Endodermal cell (in vitro differentiated cells): Measurements from ENCODE around the gene MS4A14. TPM values are rescaled to one million over a fixed set of nuclear protein-coding genes. Genes with fewer than 3 reads are reported as not detected.

Experiments used
- DNase-seq: peaks from one replicate; pipeline ENCODE4 v3.0.0-alpha.2; 2017
- H3K27ac ChIP-seq: 2 replicates; pipeline ENCODE4 v1.5.1; 2013; ENCODE audit warnings: mild to moderate bottlenecking, low read depth, low read length, moderate library complexity
- H3K27me3 ChIP-seq: 2 replicates; pipeline ENCODE4 v1.6.1; 2013; ENCODE audit warnings: mild to moderate bottlenecking, low read length, moderate library complexity; ENCODE audit not compliant: insufficient read depth, control insufficient read depth, poor library complexity, severe bottlenecking
- H3K36me3 ChIP-seq: 2 replicates; pipeline ENCODE4 v1.7.0; 2013; ENCODE audit warnings: mild to moderate bottlenecking, low read length, moderate library complexity; ENCODE audit not compliant: control insufficient read depth, insufficient read depth
- H3K4me1 ChIP-seq: one replicate; pipeline ENCODE4 v1.7.0; 2013; ENCODE audit warnings: low read length; ENCODE audit not compliant: control insufficient read depth, insufficient read depth
- H3K4me3 ChIP-seq: 2 replicates; pipeline ENCODE4 v1.5.1; 2013; ENCODE audit warnings: mild to moderate bottlenecking, low read length, moderate library complexity
- H3K9ac ChIP-seq: 2 replicates; pipeline ENCODE4 v1.6.1; 2013; ENCODE audit warnings: mild to moderate bottlenecking, low read length, moderate library complexity; ENCODE audit not compliant: poor library complexity, severe bottlenecking; ENCODE audit errors: extremely low read depth
- H3K9me3 ChIP-seq: 2 replicates; pipeline ENCODE4 v1.6.1; 2013; ENCODE audit warnings: mild to moderate bottlenecking, low read length, moderate library complexity; ENCODE audit not compliant: control insufficient read depth
- H3K27ac Mint-ChIP-seq: 2 replicates; pipeline ENCODE4 v1.8.0; 2020; ENCODE audit warnings: mixed read lengths
- H3K27me3 Mint-ChIP-seq: 2 replicates; pipeline ENCODE4 v1.8.0; 2021; ENCODE audit warnings: mild to moderate bottlenecking, mixed read lengths; ENCODE audit not compliant: insufficient read depth
- H3K36me3 Mint-ChIP-seq: 2 replicates; pipeline ENCODE4 v1.8.0; 2020; ENCODE audit warnings: low read depth, mixed read lengths
- H3K4me1 Mint-ChIP-seq: 2 replicates; pipeline ENCODE4 v1.8.0; 2020; ENCODE audit warnings: mixed read lengths
- H3K4me3 Mint-ChIP-seq: 2 replicates; pipeline ENCODE4 v1.8.0; 2020; ENCODE audit warnings: mild to moderate bottlenecking, moderate library complexity, mixed read lengths
- H3K9me3 Mint-ChIP-seq: 2 replicates; pipeline ENCODE4 v1.8.0; 2020; ENCODE audit warnings: mild to moderate bottlenecking, mixed read lengths
- WGBS, 2 experiments: methylation state at CpG; one replicate each; pipeline versions ENCODE4 v1.1.5 to v1.1.7; 2013; ENCODE audit warnings: missing lambda C conversion rate in 2 of 2, mixed read lengths in 1 of 2; ENCODE audit not compliant: insufficient coverage in 1 of 2, insufficient read length in 1 of 2; 5-methylcytosine and 5-hydroxymethylcytosine counted together
- total RNA-seq, 2 donors: library from RNA; stranded (reverse); fragmentation: NEBNext Ultra II Directional in 1 of 2; extraction: Animal tissue kit (Norgen Biotek cat#: 25700) in 1 of 2; gene quantifications; 2 replicates in 1 of 2; 3 replicates in 1 of 2; pipeline ENCODE4 v1.2.1, GENCODE V29; 2021
- TF ChIP-seq, protein P1 (sequence below): fragments of 200-600 bp; sonication (generic); conservative IDR thresholded peaks from 2 replicates; pipeline ENCODE4 v1.5.0; 2021; ENCODE audit warnings: antibody characterized with exemption, mild to moderate bottlenecking

Gene MS4A14
- total RNA-seq, 2 donors from 2014 or later: not detected

DNA sequence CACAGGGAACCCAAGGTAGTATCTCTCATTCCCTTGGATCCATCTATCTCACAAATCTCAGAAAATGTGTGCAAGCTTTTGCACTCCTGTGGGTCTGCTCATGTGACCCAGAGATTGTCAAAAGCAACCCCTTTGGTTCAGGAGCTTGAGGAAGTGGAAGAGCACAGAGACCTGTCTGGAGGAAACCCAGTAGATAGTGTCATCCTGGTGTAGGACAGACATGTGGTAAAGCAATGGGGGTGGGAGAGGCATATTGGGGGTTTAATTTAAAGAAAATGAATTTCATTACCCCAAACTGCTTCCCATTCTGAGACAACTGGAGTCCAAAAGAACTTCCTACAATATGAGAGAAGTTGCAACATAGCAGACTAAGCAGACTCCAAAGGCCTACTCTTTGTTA is 5.8 kb upstream of the MS4A14 start:
- no peaks in the 10 kb centered on the region for H3K9me3 ChIP-seq
- TF ChIP-seq, protein P1, sequence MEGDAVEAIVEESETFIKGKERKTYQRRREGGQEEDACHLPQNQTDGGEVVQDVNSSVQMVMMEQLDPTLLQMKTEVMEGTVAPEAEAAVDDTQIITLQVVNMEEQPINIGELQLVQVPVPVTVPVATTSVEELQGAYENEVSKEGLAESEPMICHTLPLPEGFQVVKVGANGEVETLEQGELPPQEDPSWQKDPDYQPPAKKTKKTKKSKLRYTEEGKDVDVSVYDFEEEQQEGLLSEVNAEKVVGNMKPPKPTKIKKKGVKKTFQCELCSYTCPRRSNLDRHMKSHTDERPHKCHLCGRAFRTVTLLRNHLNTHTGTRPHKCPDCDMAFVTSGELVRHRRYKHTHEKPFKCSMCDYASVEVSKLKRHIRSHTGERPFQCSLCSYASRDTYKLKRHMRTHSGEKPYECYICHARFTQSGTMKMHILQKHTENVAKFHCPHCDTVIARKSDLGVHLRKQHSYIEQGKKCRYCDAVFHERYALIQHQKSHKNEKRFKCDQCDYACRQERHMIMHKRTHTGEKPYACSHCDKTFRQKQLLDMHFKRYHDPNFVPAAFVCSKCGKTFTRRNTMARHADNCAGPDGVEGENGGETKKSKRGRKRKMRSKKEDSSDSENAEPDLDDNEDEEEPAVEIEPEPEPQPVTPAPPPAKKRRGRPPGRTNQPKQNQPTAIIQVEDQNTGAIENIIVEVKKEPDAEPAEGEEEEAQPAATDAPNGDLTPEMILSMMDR: no peak
- no peaks in the 10 kb centered on the region for H3K27me3 ChIP-seq
- Mint-ChIP-seq H3K4me1 (no peaks in the 10 kb centered on the region), H3K27ac (no peak overlapping the region), H3K4me3 (no peak overlapping the region), H3K9me3 (no peaks in the 10 kb centered on the region), H3K36me3 (no peaks in the 10 kb centered on the region), H3K27me3 (no peaks in the 10 kb centered on the region)
- H3K9ac ChIP-seq: no peak overlapping the region
- H3K36me3 ChIP-seq: no peaks in the 10 kb centered on the region
- no peak overlapping the region for H3K27ac ChIP-seq
- no peaks in the 10 kb centered on the region for H3K4me1 ChIP-seq
- DNase-seq: no peak
- H3K4me3 ChIP-seq: no peak overlapping the region

DNA sequence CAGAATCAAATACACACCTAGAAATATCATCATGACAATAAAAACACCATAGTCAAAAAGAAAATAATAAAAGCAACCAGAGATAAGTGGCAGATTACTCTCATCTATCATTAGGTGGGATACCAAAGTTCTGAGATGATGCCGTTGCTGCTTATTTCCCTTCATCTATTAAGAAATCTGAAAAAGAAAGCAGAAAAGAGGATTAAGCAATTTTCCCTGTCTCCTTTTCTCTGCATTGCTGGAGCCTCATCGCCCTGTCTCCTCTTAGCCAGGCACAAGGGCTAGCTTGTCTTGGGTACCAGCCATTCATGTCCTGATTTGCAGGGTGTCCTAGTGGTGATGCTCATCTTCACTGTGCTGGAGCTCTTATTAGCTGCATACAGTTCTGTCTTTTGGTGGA is 3.9 kb upstream of the MS4A14 start:
- no peaks in the 10 kb centered on the region for H3K27me3 Mint-ChIP-seq
- WGBS, 2 experiments: 93 to 100% methylated on average over 1 to 2 of the region's 2 CpGs
- no peak for DNase-seq

DNA sequence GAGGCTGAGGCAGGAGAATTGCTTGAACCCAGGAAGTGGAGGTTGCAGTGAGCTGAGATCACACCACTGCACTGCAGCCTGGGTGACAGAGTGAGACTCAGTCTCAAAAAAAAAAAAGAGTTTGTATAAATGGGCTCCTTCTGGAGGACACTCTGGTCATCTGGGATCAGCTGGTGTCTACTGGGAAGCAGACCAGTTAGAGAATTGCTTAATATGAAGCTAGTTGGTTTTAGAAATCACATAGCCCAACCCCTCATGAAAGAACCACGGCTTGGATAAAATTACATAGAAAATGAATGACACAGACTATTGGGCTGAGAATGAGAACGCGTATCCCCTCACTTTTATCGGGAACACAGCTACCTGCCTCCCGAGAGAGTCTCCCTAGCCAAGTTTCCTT is 3.2 kb upstream of the MS4A14 start:
- WGBS, 2 experiments: 82 to 95% methylated on average over 2 to 5 of the region's 5 CpGs
- Mint-ChIP-seq H3K36me3 (no peaks in the 10 kb centered on the region), H3K27me3 (no peaks in the 10 kb centered on the region), H3K4me3 (no peak overlapping the region), H3K27ac (no peak overlapping the region), H3K4me1 (no peaks in the 10 kb centered on the region), H3K9me3 (no peaks in the 10 kb centered on the region)
- H3K4me1 ChIP-seq: no peaks in the 10 kb centered on the region
- no peaks in the 10 kb centered on the region for H3K27me3 ChIP-seq
- no peaks in the 10 kb centered on the region for H3K9me3 ChIP-seq
- H3K9ac ChIP-seq: no peak overlapping the region
- DNase-seq: no peak
- no peaks in the 10 kb centered on the region for H3K36me3 ChIP-seq
- no peak overlapping the region for H3K27ac ChIP-seq
- no peak overlapping the region for H3K4me3 ChIP-seq
- TF ChIP-seq, protein P1: no peak

More for the DNA sequence above, 3.9 kb upstream of the MS4A14 start:
- no peak overlapping the region for H3K9ac ChIP-seq
- H3K27ac ChIP-seq: no peak overlapping the region
- Mint-ChIP-seq H3K36me3 (no peaks in the 10 kb centered on the region), H3K4me3 (no peak overlapping the region), H3K9me3 (no peaks in the 10 kb centered on the region), H3K27ac (no peak overlapping the region), H3K4me1 (no peaks in the 10 kb centered on the region)
- no peak overlapping the region for H3K4me3 ChIP-seq
- TF ChIP-seq, protein P1: no peak
- no peaks in the 10 kb centered on the region for H3K36me3 ChIP-seq
- H3K27me3 ChIP-seq: no peaks in the 10 kb centered on the region
- no peaks in the 10 kb centered on the region for H3K4me1 ChIP-seq
- no peaks in the 10 kb centered on the region for H3K9me3 ChIP-seq
